Karpas-422 (cell line): Measurements from ENCODE around the gene IQCN. TPM values are rescaled to one million over a fixed set of nuclear protein-coding genes. Genes with fewer than 3 reads are reported as not detected.

Experiments
- DNase-seq: peaks from one replicate; pipeline ENCODE4 v3.0.0-alpha.2; 2015
- H2AFZ ChIP-seq: fragments of 200-600 bp; sonication (generic); 2 replicates; pipeline ENCODE4 v1.6.1; 2014; ENCODE audit warnings: antibody characterized with exemption, low read length, mixed read lengths
- H3K27ac ChIP-seq: fragments of 200-600 bp; sonication (generic); 2 replicates; pipeline ENCODE4 v1.5.1; 2014; ENCODE audit warnings: mild to moderate bottlenecking, low read length, moderate library complexity
- H3K27me3 ChIP-seq: fragments of 200-600 bp; sonication (generic); 2 replicates; pipeline ENCODE4 v1.6.1; 2014; ENCODE audit warnings: low read length, mixed read lengths
- H3K36me3 ChIP-seq: fragments of 200-600 bp; sonication (generic); 2 replicates; pipeline ENCODE4 v1.6.1; 2014; ENCODE audit warnings: low read length, mixed read lengths; ENCODE audit not compliant: insufficient read depth
- H3K4me1 ChIP-seq: fragments of 200-600 bp; sonication (generic); 2 replicates; pipeline ENCODE4 v1.6.1; 2014; ENCODE audit warnings: mild to moderate bottlenecking, low read length, mixed read lengths
- H3K4me2 ChIP-seq: fragments of 200-600 bp; sonication (generic); 2 replicates; pipeline ENCODE4 v1.6.1; 2014; ENCODE audit warnings: low read length, low read depth, mild to moderate bottlenecking; ENCODE audit not compliant: poor library complexity, severe bottlenecking
- H3K4me3 ChIP-seq: fragments of 200-600 bp; sonication (generic); 2 replicates; pipeline ENCODE4 v1.5.1; 2014; ENCODE audit warnings: mild to moderate bottlenecking, antibody characterized with exemption, low read length, mixed read lengths
- H3K79me2 ChIP-seq: fragments of 200-600 bp; sonication (generic); 2 replicates; pipeline ENCODE4 v1.6.1; 2014; ENCODE audit warnings: mild to moderate bottlenecking, low read length, mixed read lengths
- H3K9ac ChIP-seq: fragments of 200-600 bp; sonication (generic); 2 replicates; pipeline ENCODE4 v1.6.0; 2014; ENCODE audit warnings: low read length
- H3K9me2 ChIP-seq: fragments of 200-600 bp; sonication (generic), shearing (Covaris generic); replicated peaks from 2 replicates; pipeline ENCODE4 v1.6.0; 2014; ENCODE audit warnings: mild to moderate bottlenecking, low read length, moderate library complexity; ENCODE audit not compliant: insufficient read depth
- H3K9me3 ChIP-seq: fragments of 300-700, 200-600 bp; sonication (generic); 2 replicates; pipeline ENCODE4 v1.6.1; 2014; ENCODE audit warnings: low read length, mixed read lengths
- H4K20me1 ChIP-seq: fragments of 200-600 bp; sonication (generic); 2 replicates; pipeline ENCODE4 v1.6.1; 2014; ENCODE audit warnings: mild to moderate bottlenecking, antibody characterized with exemption, low read length, low read depth; ENCODE audit not compliant: insufficient read depth
- total RNA-seq: library from RNA; depleted of rRNA; stranded (reverse); fragments of >200 nt; shearing (Covaris generic); gene quantifications from 2 replicates; pipeline ENCODE4 v1.2.3, GENCODE V29; 2014; ENCODE audit warnings: low replicate concordance

IQCN gene
- total RNA-seq, 1 experiment from 2014 or later, result 0.37 TPM

- H4K20me1 ChIP-seq, result no peaks in the 10 kb centered on the region
- H3K79me2 ChIP-seq, result no peaks in the 10 kb centered on the region
- peak overlapping the region; percentile 67 for H2AFZ ChIP-seq
Observed at GRCh38 chr19:18292462-18292809, 18.2 kb upstream of the IQCN start.

GRCh38 chr19:18291590-18292461 is 17.6 kb upstream of the IQCN start:
- H3K4me3 ChIP-seq, result peak overlapping the region; percentile 69
- no peaks in the 10 kb centered on the region for H4K20me1 ChIP-seq
- H2AFZ ChIP-seq, result peak overlapping the region; percentile 67
- H3K4me1 ChIP-seq, result peaks cover 31% of the 10 kb centered on the region
- H3K4me2 ChIP-seq, result peak overlapping the region; percentile 79
- peak overlapping the region; percentile 78 for H3K9ac ChIP-seq
- peak; percentile 79 for DNase-seq
- no peaks in the 10 kb centered on the region for H3K36me3 ChIP-seq
- no peaks in the 10 kb centered on the region for H3K9me3 ChIP-seq
- no peak overlapping the region for H3K27ac ChIP-seq
- no peaks in the 10 kb centered on the region for H3K27me3 ChIP-seq
- no peaks in the 10 kb centered on the region for H3K79me2 ChIP-seq
- no peaks in the 10 kb centered on the region for H3K9me2 ChIP-seq

More at GRCh38 chr19:18292462-18292809, 18.2 kb upstream of the IQCN start:
- Histone ChIP-seq H3K9ac (peak overlapping the region; percentile 78), H3K9me3 (no peaks in the 10 kb centered on the region), H3K27me3 (no peaks in the 10 kb centered on the region), H3K4me1 (peaks cover 31% of the 10 kb centered on the region), H3K9me2 (no peaks in the 10 kb centered on the region), H3K4me3 (peak overlapping the region; percentile 69), H3K4me2 (peak overlapping the region; percentile 79), H3K36me3 (no peaks in the 10 kb centered on the region), H3K27ac (no peak overlapping the region)
- DNase-seq, result no peak

- H3K27ac ChIP-seq, result no peak overlapping the region
- DNase-seq, result no peak
- peak overlapping the region; percentile 69; the same call in 1 of the 2 replicates for H3K4me3 ChIP-seq
- no peak overlapping the region; the same call in 1 of the 2 replicates for H2AFZ ChIP-seq
- no peaks in the 10 kb centered on the region for H3K9me3 ChIP-seq
- H3K36me3 ChIP-seq, result no peaks in the 10 kb centered on the region
- no peaks in the 10 kb centered on the region for H3K9me2 ChIP-seq
- no peaks in the 10 kb centered on the region for H4K20me1 ChIP-seq
- no peaks in the 10 kb centered on the region for H3K27me3 ChIP-seq
- no peaks in the 10 kb centered on the region for H3K79me2 ChIP-seq
- peak overlapping the region; percentile 79 for H3K4me2 ChIP-seq
- H3K4me1 ChIP-seq, result peaks cover 31% of the 10 kb centered on the region
- H3K9ac ChIP-seq, result peak overlapping the region; percentile 78
Observed at GRCh38 chr19:18291019-18291524, 16.8 kb upstream of the IQCN start.

- Histone ChIP-seq H3K4me2 (no peak overlapping the region), H3K9ac (no peak overlapping the region), H3K36me3 (no peaks in the 10 kb centered on the region), H4K20me1 (no peaks in the 10 kb centered on the region), H3K9me3 (no peaks in the 10 kb centered on the region), H2AFZ (no peak overlapping the region), H3K9me2 (no peaks in the 10 kb centered on the region), H3K4me1 (peaks cover 31% of the 10 kb centered on the region), H3K27ac (no peak overlapping the region), H3K79me2 (no peaks in the 10 kb centered on the region), H3K4me3 (no peak overlapping the region), H3K27me3 (no peaks in the 10 kb centered on the region)
- no peak for DNase-seq
Observed at GRCh38 chr19:18290302-18291018, 16.2 kb upstream of the IQCN start.

GRCh38 chr19:18289471-18290301 is 15.4 kb upstream of the IQCN start:
- no peaks in the 10 kb centered on the region for H4K20me1 ChIP-seq
- H3K27me3 ChIP-seq, result no peaks in the 10 kb centered on the region
- no peak overlapping the region for H3K9ac ChIP-seq
- no peaks in the 10 kb centered on the region for H3K9me3 ChIP-seq
- H2AFZ ChIP-seq, result no peak overlapping the region
- no peak overlapping the region for H3K4me2 ChIP-seq
- H3K36me3 ChIP-seq, result no peaks in the 10 kb centered on the region
- H3K4me1 ChIP-seq, result peaks cover 32% of the 10 kb centered on the region
- no peaks in the 10 kb centered on the region for H3K9me2 ChIP-seq
- no peak overlapping the region for H3K27ac ChIP-seq
- no peak overlapping the region for H3K4me3 ChIP-seq
- DNase-seq, result no peak
- no peaks in the 10 kb centered on the region for H3K79me2 ChIP-seq

GRCh38 chr19:18287836-18288772 is 13.9 kb upstream of the IQCN start:
- no peaks in the 10 kb centered on the region for H3K27me3 ChIP-seq
- H3K4me1 ChIP-seq, result peaks cover 29% of the 10 kb centered on the region
- no peaks in the 10 kb centered on the region for H4K20me1 ChIP-seq
- no peaks in the 10 kb centered on the region for H3K9me2 ChIP-seq
- H2AFZ ChIP-seq, result no peak overlapping the region
- no peaks in the 10 kb centered on the region for H3K36me3 ChIP-seq
- no peak overlapping the region for H3K9ac ChIP-seq
- H3K27ac ChIP-seq, result no peak overlapping the region
- no peaks in the 10 kb centered on the region for H3K9me3 ChIP-seq
- no peak overlapping the region for H3K4me3 ChIP-seq
- H3K79me2 ChIP-seq, result no peaks in the 10 kb centered on the region
- DNase-seq, result no peak
- no peak overlapping the region for H3K4me2 ChIP-seq

- H3K9me2 ChIP-seq, result no peaks in the 10 kb centered on the region
- no peak overlapping the region for H3K4me2 ChIP-seq
- H3K36me3 ChIP-seq, result no peaks in the 10 kb centered on the region
- no peak overlapping the region for H3K27ac ChIP-seq
- peaks cover 27% of the 10 kb centered on the region for H3K4me1 ChIP-seq
- no peak overlapping the region for H2AFZ ChIP-seq
- DNase-seq, result no peak
- H3K27me3 ChIP-seq, result no peaks in the 10 kb centered on the region
- H3K4me3 ChIP-seq, result no peak overlapping the region
- H3K9ac ChIP-seq, result no peak overlapping the region
- no peaks in the 10 kb centered on the region for H4K20me1 ChIP-seq
- no peaks in the 10 kb centered on the region for H3K79me2 ChIP-seq
- H3K9me3 ChIP-seq, result no peaks in the 10 kb centered on the region
Observed at GRCh38 chr19:18286973-18287635, 12.9 kb upstream of the IQCN start.
